ENCODE results near the gene CD302. TPM values are rescaled to one million over a fixed set of nuclear protein-coding genes. Genes with fewer than 3 reads are reported as not detected.

Gene CD302
- total RNA-seq, 6 experiments from 2014 or later = 1.9 to 5.6 (median 4.2) TPM

GRCh38 chr2:159774370-159774990 is 23.5 kb downstream of the CD302 start:
- Mint-ChIP-seq H3K9me3 (no peaks in the 10 kb centered on the region), H3K4me3 (peak overlapping the region; percentile 20; the same call in 1 of the 2 replicates), H3K36me3 (ENCODE audit: low read depth) (peaks cover 36% of the 10 kb centered on the region), H3K4me1 (ENCODE audit: low read depth) (peaks cover 29% of the 10 kb centered on the region), H3K27me3 (ENCODE audit: insufficient read depth) (peaks cover 9% of the 10 kb centered on the region), H3K27ac (peak overlapping the region; percentile 17)
- no peak for DNase-seq
- no peak for TF ChIP-seq CTCF (IDR thresholded peaks at IDR 0.05)

- no peak overlapping the region for H3K4me3 Mint-ChIP-seq
- no peak for TF ChIP-seq CTCF (IDR thresholded peaks at IDR 0.05)
- DNase-seq = no peak
- no peaks in the 10 kb centered on the region for H3K9me3 Mint-ChIP-seq
- peaks cover 36% of the 10 kb centered on the region for H3K36me3 Mint-ChIP-seq (ENCODE audit: low read depth)
- H3K27ac Mint-ChIP-seq = peak overlapping the region; percentile 17
- H3K27me3 Mint-ChIP-seq (ENCODE audit: insufficient read depth) = peaks cover 6% of the 10 kb centered on the region; the same call in 1 of the 2 replicates
- peaks cover 29% of the 10 kb centered on the region for H3K4me1 Mint-ChIP-seq (ENCODE audit: low read depth)
Measured at GRCh38 chr2:159773886-159774285, 24.1 kb downstream of the CD302 start.

- H3K4me1 Mint-ChIP-seq (ENCODE audit: low read depth) = peaks cover 29% of the 10 kb centered on the region
- TF ChIP-seq CTCF (IDR thresholded peaks at IDR 0.05) = no peak
- H3K27me3 Mint-ChIP-seq (ENCODE audit: insufficient read depth) = peaks cover 6% of the 10 kb centered on the region; the same call in 1 of the 2 replicates
- H3K27ac Mint-ChIP-seq = peak overlapping the region; percentile 17; the same call in 1 of the 2 replicates
- no peak overlapping the region for H3K4me3 Mint-ChIP-seq
- H3K36me3 Mint-ChIP-seq (ENCODE audit: low read depth) = peaks cover 36% of the 10 kb centered on the region
- DNase-seq = no peak
- no peaks in the 10 kb centered on the region for H3K9me3 Mint-ChIP-seq
Measured at GRCh38 chr2:159773426-159773825, 24.6 kb downstream of the CD302 start.

GRCh38 chr2:159769147-159769546 is 28.9 kb downstream of the CD302 start:
- Mint-ChIP-seq H3K27me3 (ENCODE audit: insufficient read depth) (peaks cover 3% of the 10 kb centered on the region; the same call in 1 of the 2 replicates), H3K4me3 (no peak overlapping the region), H3K9me3 (no peaks in the 10 kb centered on the region), H3K27ac (no peak overlapping the region), H3K4me1 (ENCODE audit: low read depth) (peaks cover 26% of the 10 kb centered on the region), H3K36me3 (ENCODE audit: low read depth) (peaks cover 42% of the 10 kb centered on the region)
- TF ChIP-seq CTCF (IDR thresholded peaks at IDR 0.05) = no peak
- DNase-seq = no peak

- no peak overlapping the region for H3K27ac Mint-ChIP-seq
- H3K4me3 Mint-ChIP-seq = no peak overlapping the region
- H3K36me3 Mint-ChIP-seq (ENCODE audit: low read depth) = peaks cover 45% of the 10 kb centered on the region
Measured at GRCh38 chr2:159762075-159762474, 35.9 kb downstream of the CD302 start.

More at GRCh38 chr2:159762075-159762474, 35.9 kb downstream of the CD302 start:
- Mint-ChIP-seq H3K4me1 (ENCODE audit: low read depth) (peaks cover 31% of the 10 kb centered on the region), H3K9me3 (no peaks in the 10 kb centered on the region), H3K27me3 (ENCODE audit: insufficient read depth) (no peaks in the 10 kb centered on the region)
- TF ChIP-seq CTCF (IDR thresholded peaks at IDR 0.05) = no peak
- DNase-seq = no peak

Data from HFFc6 (cell line).